ENCODE data around the gene FKBP7. TPM values are rescaled to one million over a fixed set of nuclear protein-coding genes. Genes with fewer than 3 reads are reported as not detected.

Gene FKBP7
- total RNA-seq, 4 donors from 2014 or later: 7.3 to 21.9 (median 12.6) TPM

DNA sequence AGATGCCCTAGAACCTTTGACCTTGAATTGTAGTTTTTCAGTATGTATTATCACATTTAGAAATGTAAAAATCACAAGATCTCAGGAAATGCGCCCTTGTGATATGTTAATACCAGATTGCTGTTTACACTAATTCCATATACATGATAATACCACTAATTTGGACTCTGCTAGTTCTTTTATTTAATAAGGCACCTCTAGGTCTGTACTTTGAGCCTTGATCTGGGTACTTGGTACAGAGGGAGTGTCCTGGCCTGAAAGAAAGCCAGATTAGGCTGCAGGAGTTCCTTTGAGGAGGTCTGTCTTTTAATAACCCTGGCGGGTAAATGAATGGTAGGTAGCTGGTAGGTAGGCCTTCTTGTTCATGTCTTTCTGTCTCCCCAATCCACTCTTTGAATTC is 28.1 kb upstream of the FKBP7 start:
- no peaks in the 10 kb centered on the region for H3K9me3 ChIP-seq
- no peaks in the 10 kb centered on the region for H3K27me3 ChIP-seq
- peaks cover 13 to 81% of the 10 kb centered on the region in 2 donors for H3K36me3 ChIP-seq
- WGBS, 2 donors (ENCODE audit: low coverage in 1 of 2): 96 to 100% methylated on average over 1 to 2 of the region's 2 CpGs
- TF ChIP-seq CTCF (IDR thresholded peaks at IDR 0.05): no peak
- no peak for TF ChIP-seq POLR2AphosphoS5 (IDR thresholded peaks at IDR 0.05)
- no peak for TF ChIP-seq EP300 (IDR thresholded peaks at IDR 0.05)
- TF ChIP-seq POLR2A (IDR thresholded peaks at IDR 0.05): no peak
- H3K4me1 ChIP-seq: no peaks in the 10 kb centered on the region
- no peak for ATAC-seq
- no peak overlapping the region for H3K4me3 ChIP-seq
- no peak overlapping the region for H3K27ac ChIP-seq

DNA sequence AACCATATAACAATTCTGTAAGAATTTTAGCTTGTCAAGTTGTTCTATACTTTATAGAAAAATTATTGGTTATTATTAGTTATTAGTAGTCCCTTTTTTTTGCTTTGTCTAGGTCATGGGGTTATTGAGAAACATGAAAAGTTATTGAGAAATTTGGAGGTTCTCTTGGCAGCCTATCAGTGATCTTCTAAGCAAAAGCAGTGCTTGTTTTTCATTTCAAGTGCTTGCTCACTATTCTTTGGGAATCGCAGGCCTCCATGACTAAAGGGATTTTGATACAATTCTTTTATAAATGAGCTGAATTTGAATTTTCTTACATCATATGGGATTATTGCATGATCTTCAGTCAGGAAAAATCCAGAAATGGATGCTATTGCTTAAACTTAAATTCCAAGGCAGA is 27.7 kb upstream of the FKBP7 start:
- ATAC-seq: no peak
- Histone ChIP-seq H3K4me1 (no peaks in the 10 kb centered on the region), H3K27me3 (no peaks in the 10 kb centered on the region), H3K4me3 (no peak overlapping the region), H3K9me3 (no peaks in the 10 kb centered on the region), H3K36me3 (peaks cover 16 to 81% of the 10 kb centered on the region in 2 donors), H3K27ac (no peak overlapping the region)
- no peak for TF ChIP-seq EP300 (IDR thresholded peaks at IDR 0.05)
- TF ChIP-seq CTCF (IDR thresholded peaks at IDR 0.05): no peak
- TF ChIP-seq POLR2AphosphoS5 (IDR thresholded peaks at IDR 0.05): no peak
- TF ChIP-seq POLR2A (IDR thresholded peaks at IDR 0.05): no peak
- 93 to 100% methylated on average over 1 of the region's 1 CpG for WGBS, 2 donors (ENCODE audit: low coverage in 1 of 2)

DNA sequence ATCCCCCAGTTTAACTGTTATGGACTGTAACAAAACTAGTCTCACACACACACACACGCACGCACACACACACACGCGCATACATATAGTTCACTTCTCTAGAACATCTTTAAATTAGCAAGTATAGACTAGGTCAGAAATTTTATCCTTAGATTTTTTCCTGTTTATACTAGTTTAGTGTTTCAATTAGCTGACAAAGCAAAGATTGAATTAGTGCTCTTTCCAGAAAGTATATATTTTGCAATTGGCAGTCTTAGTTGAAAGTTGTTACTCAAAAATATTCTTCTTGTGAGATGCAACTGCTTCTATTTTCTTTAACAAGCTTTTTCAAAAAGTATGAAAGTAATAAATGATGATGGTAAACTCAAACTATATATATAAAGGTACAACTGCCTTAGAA is 24.4 kb upstream of the FKBP7 start:
- peaks cover 25 to 95% of the 10 kb centered on the region in 2 donors for H3K36me3 ChIP-seq
- H3K27ac ChIP-seq: no peak overlapping the region
- H3K4me3 ChIP-seq: no peak overlapping the region
- H3K4me1 ChIP-seq: no peaks in the 10 kb centered on the region
- H3K27me3 ChIP-seq: no peaks in the 10 kb centered on the region
- TF ChIP-seq POLR2AphosphoS5 (IDR thresholded peaks at IDR 0.05) (no peak), POLR2A (IDR thresholded peaks at IDR 0.05) (no peak), CTCF (IDR thresholded peaks at IDR 0.05) (no peak), EP300 (IDR thresholded peaks at IDR 0.05) (no peak)
- no peaks in the 10 kb centered on the region for H3K9me3 ChIP-seq
- ATAC-seq: no peak
- 41 to 93% methylated on average over 4 of the region's 4 CpGs for WGBS, 2 donors (ENCODE audit: low coverage in 1 of 2)

GRCh38 chr2:178499640-178500039 is 21.2 kb upstream of the FKBP7 start:
- H3K36me3 ChIP-seq: peaks cover 25 to 99% of the 10 kb centered on the region in 2 donors
- WGBS, 2 donors (ENCODE audit: low coverage in 1 of 2): 93 to 95% methylated on average over 3 of the region's 3 CpGs

More at GRCh38 chr2:178499640-178500039, 21.2 kb upstream of the FKBP7 start:
- Histone ChIP-seq H3K27ac (no peak overlapping the region), H3K9me3 (no peaks in the 10 kb centered on the region), H3K4me1 (no peaks in the 10 kb centered on the region), H3K27me3 (no peaks in the 10 kb centered on the region), H3K4me3 (no peak overlapping the region)
- TF ChIP-seq POLR2AphosphoS5 (IDR thresholded peaks at IDR 0.05) (no peak), EP300 (IDR thresholded peaks at IDR 0.05) (no peak), CTCF (IDR thresholded peaks at IDR 0.05) (no peak), POLR2A (IDR thresholded peaks at IDR 0.05) (no peak)
- ATAC-seq: no peak
